ENCODE measurements around the gene LRP5.

Gene LRP5

GRCh38 chr11:68350759-68351449, 38.5 kb downstream of the LRP5 start:
- H3K9me3 Mint-ChIP-seq, result no peaks in the 10 kb centered on the region
- no peak for ATAC-seq
- H3K27me3 Mint-ChIP-seq, result no peaks in the 10 kb centered on the region
- H3K27ac Mint-ChIP-seq, result no peak overlapping the region
- DNase-seq, result no peak
- H3K4me1 Mint-ChIP-seq, result no peaks in the 10 kb centered on the region
- no peaks in the 10 kb centered on the region for H3K36me3 Mint-ChIP-seq (ENCODE audit: low read depth)
- H3K4me3 Mint-ChIP-seq, result no peak overlapping the region

- H3K27me3 Mint-ChIP-seq, result no peaks in the 10 kb centered on the region
- H3K36me3 Mint-ChIP-seq (ENCODE audit: low read depth), result no peaks in the 10 kb centered on the region
- no peak overlapping the region for H3K27ac Mint-ChIP-seq
- H3K9me3 Mint-ChIP-seq, result no peaks in the 10 kb centered on the region
- ATAC-seq (no peak), DNase-seq (no peak)
- H3K4me3 Mint-ChIP-seq, result no peak overlapping the region
- H3K4me1 Mint-ChIP-seq, result no peaks in the 10 kb centered on the region
Observed at GRCh38 chr11:68351450-68352275, 39.3 kb downstream of the LRP5 start.

DNA sequence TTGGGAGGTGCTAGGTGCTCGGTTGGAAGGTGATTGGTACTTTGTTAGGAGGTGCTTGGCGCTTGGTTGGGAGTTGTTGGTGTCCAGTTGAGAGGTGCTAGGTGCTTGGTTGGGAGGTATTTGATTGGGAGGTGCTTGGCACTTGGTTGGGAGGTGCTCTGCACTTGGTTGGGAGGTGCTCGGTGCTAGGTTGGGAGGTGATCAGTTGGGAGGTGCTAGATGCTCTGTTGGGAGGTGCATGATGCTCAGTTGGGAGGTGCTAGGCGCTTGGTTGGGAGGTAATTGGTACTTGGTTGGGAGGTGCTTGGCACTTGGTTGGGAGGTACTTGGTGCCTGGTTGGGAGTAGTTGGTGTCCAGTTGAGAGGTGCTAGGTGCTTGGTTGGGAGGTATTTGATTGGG, 40.2 kb downstream of the LRP5 start:
- no peak for ATAC-seq
- no peak for DNase-seq
- no peaks in the 10 kb centered on the region for H3K4me1 Mint-ChIP-seq
- no peaks in the 10 kb centered on the region for H3K27me3 Mint-ChIP-seq
- H3K4me3 Mint-ChIP-seq, result no peak overlapping the region
- no peaks in the 10 kb centered on the region for H3K9me3 Mint-ChIP-seq
- no peaks in the 10 kb centered on the region for H3K36me3 Mint-ChIP-seq (ENCODE audit: low read depth)
- H3K27ac Mint-ChIP-seq, result no peak overlapping the region

GRCh38 chr11:68353118-68353517, 40.7 kb downstream of the LRP5 start:
- no peak overlapping the region for H3K4me3 Mint-ChIP-seq
- no peak for ATAC-seq
- H3K27ac Mint-ChIP-seq, result no peak overlapping the region
- H3K9me3 Mint-ChIP-seq, result no peaks in the 10 kb centered on the region
- H3K27me3 Mint-ChIP-seq, result no peaks in the 10 kb centered on the region
- H3K36me3 Mint-ChIP-seq (ENCODE audit: low read depth), result no peaks in the 10 kb centered on the region
- DNase-seq, result no peak
- no peaks in the 10 kb centered on the region for H3K4me1 Mint-ChIP-seq

DNA sequence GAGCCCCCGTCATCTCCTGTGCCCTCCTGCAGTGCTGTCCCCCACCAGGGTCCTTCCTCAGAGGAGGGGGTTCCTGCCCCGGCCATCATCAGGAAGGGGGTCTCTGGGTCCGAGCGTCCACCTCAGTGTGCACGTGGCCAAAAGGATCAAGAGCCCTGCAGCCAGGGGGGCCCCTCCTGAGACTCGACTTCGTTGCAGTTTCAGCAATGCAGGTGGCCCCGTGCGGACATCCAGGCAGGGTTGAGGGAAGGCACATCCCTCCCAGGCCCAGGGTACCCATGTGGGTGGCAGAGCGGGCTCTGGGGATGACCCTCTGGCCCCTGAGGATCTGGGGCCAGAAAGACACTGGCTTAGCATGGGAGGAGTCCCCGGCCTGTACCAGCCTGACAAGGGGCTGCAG, 41.3 kb downstream of the LRP5 start:
- ATAC-seq (no peak), DNase-seq (no peak)
- Mint-ChIP-seq H3K27me3 (no peaks in the 10 kb centered on the region), H3K36me3 (ENCODE audit: low read depth) (no peaks in the 10 kb centered on the region), H3K4me3 (no peak overlapping the region), H3K4me1 (no peaks in the 10 kb centered on the region), H3K27ac (no peak overlapping the region), H3K9me3 (no peaks in the 10 kb centered on the region)

DNA sequence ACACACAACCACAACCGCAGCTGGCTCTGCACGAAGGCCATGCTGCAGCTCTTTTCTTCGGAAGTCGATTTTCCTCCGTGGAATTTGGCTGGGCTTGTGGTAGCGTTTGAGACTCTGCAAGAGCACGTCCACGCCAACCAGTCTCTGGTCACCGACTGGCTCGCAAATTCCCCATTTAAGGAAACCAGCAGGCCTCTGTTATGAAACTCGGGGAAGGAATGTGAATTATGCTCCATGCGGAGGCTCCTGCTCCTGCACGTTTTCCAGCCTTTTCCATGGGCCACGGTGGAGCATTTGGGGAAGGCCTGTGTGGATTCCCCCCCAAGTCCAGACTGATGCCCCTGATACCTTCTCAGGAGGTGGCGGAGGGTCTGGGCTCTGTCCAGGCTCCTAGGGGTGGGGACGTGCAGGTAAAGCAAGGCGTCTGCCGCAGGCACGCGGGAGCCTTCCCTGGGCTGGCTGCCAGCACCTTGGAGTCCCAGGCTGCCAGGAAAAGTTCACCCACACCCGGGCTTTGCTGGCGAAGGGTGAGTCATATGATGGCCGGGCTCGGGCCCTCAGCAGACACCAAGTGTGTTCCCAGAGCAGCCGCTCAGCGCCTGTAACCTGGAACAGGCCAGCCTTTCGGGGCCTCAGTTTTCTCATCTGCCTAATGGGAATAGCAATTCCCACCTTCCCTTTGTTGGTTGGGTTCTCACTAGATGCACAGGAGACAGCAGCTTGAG, 41.9 kb downstream of the LRP5 start:
- no peak overlapping the region for H3K4me3 Mint-ChIP-seq
- no peak for DNase-seq
- H3K27me3 Mint-ChIP-seq, result no peaks in the 10 kb centered on the region
- H3K4me1 Mint-ChIP-seq, result no peaks in the 10 kb centered on the region
- no peaks in the 10 kb centered on the region for H3K9me3 Mint-ChIP-seq
- H3K36me3 Mint-ChIP-seq (ENCODE audit: low read depth), result peaks cover under 1% of the 10 kb centered on the region
- no peak overlapping the region for H3K27ac Mint-ChIP-seq
- ATAC-seq, result no peak

- Mint-ChIP-seq H3K4me1 (no peaks in the 10 kb centered on the region), H3K9me3 (no peaks in the 10 kb centered on the region), H3K27ac (no peak overlapping the region), H3K36me3 (ENCODE audit: low read depth) (peaks cover 5% of the 10 kb centered on the region), H3K27me3 (no peaks in the 10 kb centered on the region), H3K4me3 (no peak overlapping the region)
- no peak for DNase-seq
- no peak for ATAC-seq
Observed at GRCh38 chr11:68355471-68355870, 43.1 kb downstream of the LRP5 start.

- ATAC-seq, result no peak
- H3K4me1 Mint-ChIP-seq, result no peaks in the 10 kb centered on the region
- DNase-seq, result no peak
- no peak overlapping the region for H3K4me3 Mint-ChIP-seq
- H3K36me3 Mint-ChIP-seq (ENCODE audit: low read depth), result peaks cover 9% of the 10 kb centered on the region
- H3K9me3 Mint-ChIP-seq, result no peaks in the 10 kb centered on the region
- no peak overlapping the region for H3K27ac Mint-ChIP-seq
- no peaks in the 10 kb centered on the region for H3K27me3 Mint-ChIP-seq
Observed at GRCh38 chr11:68357568-68357967, 45.2 kb downstream of the LRP5 start.

- peaks cover 9% of the 10 kb centered on the region for H3K36me3 Mint-ChIP-seq (ENCODE audit: low read depth)
- no peaks in the 10 kb centered on the region for H3K27me3 Mint-ChIP-seq
- H3K27ac Mint-ChIP-seq, result no peak overlapping the region
- ATAC-seq, result no peak
- no peaks in the 10 kb centered on the region for H3K4me1 Mint-ChIP-seq
- no peaks in the 10 kb centered on the region for H3K9me3 Mint-ChIP-seq
- DNase-seq, result no peak
- no peak overlapping the region for H3K4me3 Mint-ChIP-seq
Observed at GRCh38 chr11:68358416-68358815, 46.0 kb downstream of the LRP5 start.

DNA sequence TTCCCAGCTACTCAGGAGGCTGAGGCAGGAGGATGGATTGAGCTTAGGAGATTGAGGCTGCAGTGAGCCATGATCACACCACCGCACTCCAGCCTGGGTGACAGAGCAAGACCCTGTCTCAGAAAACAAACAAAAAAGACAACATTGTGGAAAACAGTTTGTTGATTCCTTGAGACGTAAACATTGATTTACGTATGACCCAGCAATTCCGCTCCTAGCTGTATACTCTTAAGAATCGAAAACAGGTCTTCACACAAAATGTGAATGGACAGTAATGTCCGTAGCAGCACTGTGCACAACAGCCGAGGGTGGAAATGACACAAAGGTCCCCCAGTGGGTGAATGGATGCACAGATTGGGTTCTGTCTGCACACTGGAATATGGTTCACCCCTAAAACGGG, 49.3 kb downstream of the LRP5 start:
- Mint-ChIP-seq H3K4me3 (no peak overlapping the region), H3K4me1 (no peaks in the 10 kb centered on the region), H3K27me3 (no peaks in the 10 kb centered on the region), H3K27ac (no peak overlapping the region), H3K36me3 (ENCODE audit: low read depth) (peaks cover 10% of the 10 kb centered on the region), H3K9me3 (no peaks in the 10 kb centered on the region)
- ATAC-seq (no peak), DNase-seq (no peak)

DNA sequence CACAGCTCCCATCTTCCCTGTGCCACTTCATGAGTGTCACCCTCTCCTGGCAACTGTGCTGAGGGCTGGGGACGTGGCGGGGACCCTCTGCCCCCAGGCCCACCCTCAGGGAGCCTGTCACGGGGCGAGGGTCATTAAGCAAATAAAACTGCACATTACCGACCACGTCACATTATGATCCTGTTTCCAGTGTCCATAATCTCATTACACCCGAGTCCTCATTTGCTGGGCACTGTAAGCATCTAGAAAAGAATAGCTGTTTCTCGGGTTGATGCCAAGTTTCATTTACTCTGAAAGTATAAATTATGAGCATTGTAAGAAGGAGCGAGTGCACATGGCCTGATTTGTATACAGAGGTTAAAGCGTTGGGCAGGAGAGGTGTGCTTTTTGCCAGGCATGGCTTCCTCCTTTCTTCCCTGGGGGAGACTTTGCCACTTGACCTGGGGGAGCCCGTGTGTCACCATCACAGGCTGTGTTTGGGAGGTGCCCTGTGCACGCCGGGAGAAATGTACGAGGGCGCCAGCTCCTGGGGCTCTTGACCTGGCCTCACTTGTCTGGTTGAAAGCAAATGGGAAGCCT, 50.5 kb downstream of the LRP5 start:
- Mint-ChIP-seq H3K36me3 (ENCODE audit: low read depth) (peaks cover 10% of the 10 kb centered on the region), H3K9me3 (no peaks in the 10 kb centered on the region), H3K27ac (no peak overlapping the region), H3K4me3 (no peak overlapping the region), H3K4me1 (no peaks in the 10 kb centered on the region), H3K27me3 (no peaks in the 10 kb centered on the region)
- ATAC-seq, result no peak
- no peak for DNase-seq

GRCh38 chr11:68363776-68364175, 51.4 kb downstream of the LRP5 start:
- no peak for ATAC-seq
- H3K36me3 Mint-ChIP-seq (ENCODE audit: low read depth), result peaks cover 13% of the 10 kb centered on the region
- no peaks in the 10 kb centered on the region for H3K4me1 Mint-ChIP-seq
- no peak overlapping the region for H3K4me3 Mint-ChIP-seq
- no peaks in the 10 kb centered on the region for H3K27me3 Mint-ChIP-seq
- no peak overlapping the region for H3K27ac Mint-ChIP-seq
- no peaks in the 10 kb centered on the region for H3K9me3 Mint-ChIP-seq
- DNase-seq, result no peak

GRCh38 chr11:68364581-68364980, 52.2 kb downstream of the LRP5 start:
- peaks cover 11% of the 10 kb centered on the region for H3K36me3 Mint-ChIP-seq (ENCODE audit: low read depth)
- H3K4me3 Mint-ChIP-seq, result no peak overlapping the region
- H3K9me3 Mint-ChIP-seq, result no peaks in the 10 kb centered on the region
- no peak for DNase-seq
- ATAC-seq, result no peak
- H3K4me1 Mint-ChIP-seq, result peaks cover 3% of the 10 kb centered on the region
- no peaks in the 10 kb centered on the region for H3K27me3 Mint-ChIP-seq
- no peak overlapping the region for H3K27ac Mint-ChIP-seq

DNA sequence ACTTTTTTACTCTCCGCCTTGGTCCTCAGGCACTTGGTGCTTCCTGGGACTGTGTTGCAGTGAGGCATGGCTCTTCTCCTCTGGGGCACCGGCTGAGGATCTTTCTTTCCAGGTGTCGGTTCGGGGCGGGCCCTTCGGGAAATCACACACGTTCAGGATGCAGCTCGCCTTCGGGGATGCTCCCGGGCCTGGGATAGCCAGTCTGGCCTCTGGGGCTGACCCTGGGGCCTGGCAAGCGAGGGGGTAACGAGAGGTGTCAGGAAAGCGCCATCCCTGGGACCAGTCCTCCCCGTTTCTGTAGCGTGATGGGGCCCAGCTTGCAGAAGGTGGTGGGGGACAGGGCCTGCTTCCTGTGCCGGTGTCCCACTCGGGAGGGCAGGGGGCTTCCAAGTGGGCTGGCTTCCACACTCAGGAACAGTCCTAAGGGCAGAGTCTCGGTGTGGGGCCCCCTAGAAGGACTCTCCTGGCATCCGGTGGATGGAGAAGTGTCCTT, 53.6 kb downstream of the LRP5 start:
- peaks cover 5% of the 10 kb centered on the region for H3K4me1 Mint-ChIP-seq
- no peaks in the 10 kb centered on the region for H3K27me3 Mint-ChIP-seq
- ATAC-seq (no peak), DNase-seq (no peak)
- H3K36me3 Mint-ChIP-seq (ENCODE audit: low read depth), result peaks cover 6% of the 10 kb centered on the region
- no peaks in the 10 kb centered on the region for H3K9me3 Mint-ChIP-seq
- H3K4me3 Mint-ChIP-seq, result no peak overlapping the region
- H3K27ac Mint-ChIP-seq, result no peak overlapping the region
